Adrenal gland (tissue), 5 donors: ENCODE measurements around the gene HSPA8.
A peak's percentile ranks its signal among the peaks of the same experiment; 100 is the strongest.

Experiments used
- CTCF ChIP-seq, 6 experiments: fragments of 450-650 bp in 4 of 6; fragments of 200-600 bp in 2 of 6; sonication (generic) in 1 of 6; IDR thresholded peaks; 1 replicate in 5 of 6; 2 replicates in 1 of 6; pipeline versions ENCODE4 v1.5.1 to v1.8.0; 2016 to 2021; ENCODE audit warnings: antibody characterized with exemption in 6 of 6, mild to moderate bottlenecking in 2 of 6, moderate library complexity in 1 of 6
- POLR2A ChIP-seq, 2 donors: fragments of 450-650 bp; IDR thresholded peaks; one replicate each; pipeline ENCODE4 v1.6.1; 2017; ENCODE audit warnings: antibody characterized with exemption in 2 of 2, mild to moderate bottlenecking in 2 of 2, moderate library complexity in 1 of 2
- donor health status: DM: no; HTN: no; CAD: no.

DNA sequence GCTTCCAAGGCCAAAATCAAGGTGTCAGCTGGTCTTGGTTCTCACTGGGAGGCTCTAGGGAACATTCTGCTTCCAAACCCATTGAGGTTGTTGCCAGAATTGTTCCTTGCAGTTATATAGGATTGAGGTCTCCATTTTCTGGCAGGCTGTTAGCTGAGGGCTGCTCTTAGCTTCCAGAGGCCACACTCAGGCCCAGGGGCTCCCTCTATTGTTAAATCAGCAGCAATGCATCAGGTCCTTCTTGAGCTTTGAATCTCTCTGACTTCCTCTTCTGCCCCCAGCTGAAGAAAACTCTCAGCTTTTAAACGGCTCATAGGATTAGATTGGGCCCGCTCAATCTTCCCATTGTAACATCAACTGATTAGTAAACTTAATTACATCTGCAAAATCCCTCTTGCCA is 41.0 kb downstream of the HSPA8 start:
- TF ChIP-seq CTCF (IDR thresholded peaks at IDR 0.05) (peak; percentile 18 to 45 (median 32)), POLR2A (IDR thresholded peaks at IDR 0.05) (no peak)
